Activated CD4-positive, alpha-beta T cell treated with anti-CD3 and anti-CD28 coated beads, Interleukin-2, amount 50 U/mL, for 1 hour (primary cell): ENCODE results near the gene ELL3.
"Not testable (repeated sequence)": the region's sequence is repeated elsewhere in the genome, so short reads cannot be mapped to it uniquely, and the experiment has no call there.

Experiments
- DNase-seq: peaks from one replicate; pipeline ENCODE4 v3.0.0-alpha.2; 2020

Gene ELL3

GRCh38 chr15:43789409-43789808, 12.6 kb upstream of the ELL3 start:
- no peak for DNase-seq

- no peak for DNase-seq
Measured at GRCh38 chr15:43779016-43779415, 2.2 kb upstream of the ELL3 start.

DNA sequence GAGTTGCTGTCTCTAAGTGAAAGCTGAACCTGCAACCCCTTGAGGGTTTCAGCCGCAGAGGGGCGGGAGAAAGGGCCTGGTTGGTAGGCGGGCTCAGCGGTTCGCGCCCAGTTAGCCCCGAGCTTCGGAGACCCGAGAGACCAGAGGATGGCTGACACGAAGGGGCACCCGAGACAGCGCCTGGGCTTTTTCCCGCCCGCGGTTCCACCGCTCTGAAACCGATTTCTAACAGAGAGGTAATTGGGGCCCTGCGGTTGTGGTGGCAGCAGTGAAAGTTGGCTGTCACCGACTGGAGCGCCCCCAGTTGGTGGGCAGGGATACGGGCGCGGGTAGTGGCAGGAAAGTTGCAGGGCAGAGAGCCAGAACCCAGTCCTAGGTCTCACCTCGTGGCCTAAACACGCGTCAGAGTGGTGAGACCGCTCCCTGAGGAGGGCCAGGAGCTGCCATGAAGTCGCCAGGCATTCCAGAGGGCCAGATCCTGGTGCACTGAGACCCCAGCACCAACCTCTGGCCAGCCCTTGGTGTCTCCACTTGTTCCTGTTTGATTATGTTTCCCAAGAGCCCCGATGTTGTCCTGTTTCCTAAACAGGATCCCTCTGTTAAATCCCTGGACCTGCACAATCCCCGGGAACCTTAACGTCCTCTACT, 625 bp upstream of the ELL3 start:
- peak; percentile 80 for DNase-seq

DNA sequence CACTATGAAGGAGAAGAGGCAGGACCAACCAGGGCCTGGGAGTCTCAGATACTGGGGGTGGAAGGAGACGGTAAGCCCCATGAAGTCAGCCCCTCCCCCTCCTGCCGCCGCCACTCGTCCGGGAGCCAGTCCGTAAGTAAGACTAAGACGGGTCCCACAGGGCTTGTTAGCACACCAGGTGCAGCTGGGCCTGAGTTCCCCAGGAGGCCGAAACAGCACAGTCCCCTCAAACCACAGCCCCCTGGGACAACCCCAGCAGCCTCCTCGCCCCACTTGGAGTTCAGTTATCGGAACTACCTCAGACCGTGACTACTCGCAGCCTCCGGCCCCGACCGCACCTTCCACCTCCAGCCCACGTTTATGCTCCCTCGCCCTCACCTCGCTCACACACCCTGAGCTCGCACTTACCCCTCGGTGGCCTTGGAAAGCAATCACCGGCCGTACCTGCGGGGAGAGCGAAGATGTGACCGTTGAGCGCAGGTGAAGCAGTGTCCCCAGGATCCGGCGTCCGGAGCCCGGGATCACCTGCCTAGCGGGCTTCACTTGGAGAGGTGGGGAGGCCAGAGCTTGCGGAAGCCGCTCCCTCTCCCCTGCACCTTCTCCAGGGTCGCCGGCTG, 557 bp downstream of the ELL3 start:
- no peak for DNase-seq

- DNase-seq = no peak
Measured at GRCh38 chr15:43775411-43775965, 1.3 kb downstream of the ELL3 start.

DNA sequence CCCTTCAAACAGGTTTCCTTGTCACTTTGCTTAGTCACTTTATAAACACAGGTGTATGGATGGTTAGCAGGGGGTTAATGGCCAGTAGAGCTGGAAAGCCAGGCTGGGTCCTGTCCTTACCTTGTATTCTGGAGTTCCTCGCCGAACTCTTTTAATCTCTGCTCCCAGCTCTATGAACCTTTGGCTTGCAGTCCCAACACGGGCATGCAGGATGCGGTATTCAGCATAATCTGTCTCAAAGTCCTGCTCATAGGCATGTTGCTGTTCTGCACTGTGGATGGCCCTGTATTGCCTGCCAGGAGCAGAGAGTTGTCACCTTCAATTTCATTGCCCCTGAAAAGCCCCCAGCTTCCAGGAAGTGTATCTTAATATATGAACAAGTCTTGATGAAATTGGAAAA, 2.7 kb downstream of the ELL3 start:
- no peak for DNase-seq

DNA sequence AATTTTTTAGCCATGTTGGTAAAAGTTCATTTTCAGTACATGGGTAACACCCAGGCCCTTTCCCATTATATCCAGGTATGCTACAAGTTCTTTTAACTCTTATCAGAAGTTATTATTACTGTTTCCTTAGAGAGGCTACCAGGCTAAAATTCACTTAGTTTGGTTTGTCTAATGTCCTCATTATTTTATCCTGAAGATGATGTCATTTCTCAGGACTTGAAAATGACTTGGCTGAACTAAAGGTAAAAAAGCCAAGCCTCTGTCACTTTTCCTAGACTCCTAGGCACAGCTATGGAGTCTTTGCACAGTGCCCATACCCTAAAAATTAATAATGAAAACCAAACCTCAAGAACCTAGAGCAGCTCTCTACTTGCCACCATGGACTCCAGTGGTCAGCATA, 4.1 kb downstream of the ELL3 start:
- no peak for DNase-seq

GRCh38 chr15:43771816-43772215, 5.0 kb downstream of the ELL3 start:
- no peak for DNase-seq

GRCh38 chr15:43769584-43770228, 7.1 kb downstream of the ELL3 start:
- DNase-seq = peak; percentile 68

DNA sequence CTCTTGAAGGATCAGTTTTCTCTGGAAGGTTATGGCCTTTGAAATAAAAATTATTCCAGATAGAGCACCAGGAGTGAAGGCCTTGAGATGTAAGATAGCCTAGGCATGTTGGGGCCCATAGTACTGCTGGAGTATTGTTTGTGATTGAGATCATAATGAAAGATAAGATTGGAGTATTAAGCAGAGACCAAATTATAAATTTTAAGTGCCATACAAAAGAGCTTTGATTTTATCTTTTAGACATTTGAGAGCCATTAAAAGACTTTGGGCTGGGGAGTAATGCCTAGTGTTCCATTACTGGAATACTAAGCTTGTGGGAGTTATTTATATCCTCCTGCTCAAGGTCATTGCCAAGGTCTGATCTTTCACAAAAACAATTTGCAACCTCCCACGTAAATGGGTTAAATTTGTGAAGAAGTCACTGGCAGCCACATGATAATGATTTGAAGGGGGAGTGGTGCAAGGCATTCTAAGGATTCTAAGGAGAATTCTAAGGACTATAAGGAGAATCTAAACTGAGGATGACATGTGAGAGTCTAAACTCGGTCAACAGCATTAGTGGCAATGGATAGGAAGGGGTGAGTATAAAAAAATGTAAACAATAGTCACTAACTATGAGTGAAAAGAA, 12.8 kb downstream of the ELL3 start:
- no peak for DNase-seq

GRCh38 chr15:43762824-43763223, 13.9 kb downstream of the ELL3 start:
- no peak for DNase-seq

DNA sequence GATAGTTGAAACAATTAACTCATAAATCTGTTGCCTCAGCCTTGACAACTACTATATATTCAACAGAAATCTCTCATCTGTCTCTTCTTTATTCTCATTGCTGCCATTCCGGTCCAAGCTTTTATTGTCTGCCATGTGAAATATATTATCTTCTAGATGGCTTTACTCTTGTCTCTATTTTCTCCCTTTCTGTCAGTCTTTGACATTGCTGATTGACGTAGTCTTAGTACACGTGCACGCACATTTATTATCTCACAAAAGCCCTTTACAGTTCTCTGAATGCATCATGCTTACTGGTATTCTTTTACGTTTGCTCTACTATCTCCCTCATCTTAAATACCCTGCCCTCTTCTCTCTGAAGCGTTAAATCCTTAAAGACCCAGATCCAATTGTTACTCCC, 24.9 kb downstream of the ELL3 start:
- no peak for DNase-seq

GRCh38 chr15:43749690-43750345, 26.9 kb downstream of the ELL3 start:
- DNase-seq = peak; percentile 22

DNA sequence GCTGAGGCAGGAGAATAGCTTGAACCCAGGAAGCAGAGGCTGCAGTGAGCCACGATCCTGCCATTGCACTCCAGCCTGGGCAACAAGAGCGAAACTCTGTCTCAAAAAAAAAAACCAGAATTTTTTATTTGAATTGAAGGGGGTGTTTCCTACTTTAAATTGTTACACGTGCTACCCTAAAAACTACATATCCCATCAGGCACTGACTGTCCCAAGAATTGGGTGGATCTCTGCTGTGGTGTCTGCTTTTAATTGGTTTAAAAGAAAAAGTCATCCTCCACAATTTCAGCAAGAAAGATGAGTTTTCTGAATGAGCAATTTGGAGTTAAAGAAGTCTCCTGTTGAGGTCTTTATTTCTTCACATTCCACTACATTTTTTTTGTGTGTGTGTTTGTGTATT, 28.4 kb downstream of the ELL3 start:
- DNase-seq = no peak

DNA sequence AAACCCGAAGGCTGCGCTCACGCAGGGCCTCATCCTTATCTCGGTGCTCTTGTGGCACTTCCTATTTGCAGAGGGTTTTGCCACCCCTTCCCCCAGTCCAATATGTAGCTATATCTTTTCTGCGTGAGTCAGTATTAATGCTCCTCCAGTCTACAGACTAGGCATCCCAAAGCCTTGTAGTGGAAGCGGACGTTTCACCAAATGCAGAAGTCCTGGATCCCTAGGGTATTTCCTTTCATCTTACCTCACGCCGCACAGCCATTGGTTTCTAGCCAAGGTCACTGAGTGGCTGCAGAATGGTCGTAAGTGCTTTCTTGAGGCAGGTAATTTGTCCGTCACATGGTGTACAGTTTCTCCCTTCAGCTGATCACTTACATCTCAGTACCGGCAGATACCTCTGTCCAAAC, 29.9 kb downstream of the ELL3 start:
- DNase-seq = not testable (repeated sequence)

DNA sequence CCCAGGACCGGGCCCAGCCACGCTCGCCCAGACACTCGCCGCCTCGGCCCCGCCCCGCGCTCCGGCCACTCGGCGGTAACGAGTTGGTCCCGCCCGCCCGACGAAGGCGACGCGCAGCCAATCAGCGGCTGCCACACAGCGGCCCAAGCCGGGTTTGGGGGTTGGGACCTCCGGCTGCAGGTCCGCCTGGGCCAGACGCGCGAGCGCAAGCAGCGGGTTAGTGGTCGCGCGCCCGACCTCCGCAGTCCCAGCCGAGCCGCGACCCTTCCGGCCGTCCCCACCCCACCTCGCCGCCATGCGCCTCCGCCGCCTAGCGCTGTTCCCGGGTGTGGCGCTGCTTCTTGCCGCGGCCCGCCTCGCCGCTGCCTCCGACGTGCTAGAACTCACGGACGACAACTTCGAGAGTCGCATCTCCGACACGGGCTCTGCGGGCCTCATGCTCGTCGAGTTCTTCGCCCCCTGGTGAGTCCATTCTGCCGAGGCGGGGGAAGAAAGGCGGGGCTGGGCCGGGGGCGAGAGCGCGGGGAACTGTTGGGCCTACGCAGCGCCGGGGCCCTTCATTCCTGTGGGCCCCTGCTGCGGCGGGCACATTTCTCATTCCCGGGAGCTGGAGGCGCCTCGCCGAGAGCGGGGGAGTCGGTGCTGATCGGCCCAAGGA, 30.4 kb downstream of the ELL3 start, which contains the start of gene PDIA3:
TSS of gene PDIA3 (plus strand) at position 194 of the 658 bp plus-strand sequence. CDS start at position 296, 102 bp downstream.
- peak; percentile 81 for DNase-seq

- DNase-seq = no peak
Measured at GRCh38 chr15:43735416-43735815, 41.4 kb downstream of the ELL3 start.

GRCh38 chr15:43728053-43728725, 48.6 kb downstream of the ELL3 start:
- not testable (repeated sequence) for DNase-seq

DNA sequence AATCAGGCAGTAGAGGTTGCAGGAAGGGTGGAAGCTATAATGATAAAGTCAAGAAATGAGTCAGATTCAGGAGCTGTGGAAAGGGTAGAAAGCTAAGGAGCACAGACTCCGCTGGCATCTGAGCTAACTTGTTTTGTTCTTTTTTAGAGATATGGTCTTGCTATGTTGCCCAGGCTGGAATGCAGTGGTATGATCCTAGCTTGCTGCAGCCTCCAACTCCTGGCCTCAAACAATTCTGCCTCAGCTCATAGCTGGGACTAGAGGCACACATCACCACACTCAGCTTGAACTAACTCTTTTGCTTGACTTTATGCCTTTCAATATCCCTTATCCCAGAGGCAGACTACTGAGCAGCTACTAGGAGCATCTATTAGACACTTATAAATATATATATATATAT, 50.5 kb downstream of the ELL3 start:
- not testable (repeated sequence) for DNase-seq

DNA sequence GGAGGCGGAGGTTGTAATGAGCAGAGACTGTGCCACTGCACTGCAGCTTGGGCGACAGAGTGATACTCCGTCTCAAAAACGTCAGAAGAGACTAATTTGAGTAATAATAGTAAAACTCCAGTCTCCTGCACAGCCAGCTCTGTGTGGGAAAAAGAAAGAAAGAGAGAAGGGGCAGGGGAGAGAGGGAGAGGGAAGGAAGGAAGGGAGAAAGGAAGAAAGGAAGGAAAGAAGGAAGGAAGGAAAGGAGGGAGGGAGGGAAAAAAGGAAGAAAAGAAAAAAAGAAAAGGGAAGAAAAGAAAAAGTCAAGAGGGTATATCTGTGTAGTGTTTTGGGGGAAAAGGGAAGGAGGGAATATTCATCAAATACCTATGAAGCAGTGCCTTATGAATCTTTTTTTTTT, 53.6 kb downstream of the ELL3 start:
- DNase-seq = no peak
